Measurements from ENCODE around the gene LUM.

- TF ChIP-seq USF2 (IDR thresholded peaks at IDR 0.05; ENCODE audit: low read depth, low read length) (no peak), POLR2A (IDR thresholded peaks at IDR 0.05; ENCODE audit: low read depth, low read length) (no peak), RFX5 (IDR thresholded peaks at IDR 0.05; ENCODE audit: low read depth, low read length) (no peak), RCOR1 (IDR thresholded peaks at IDR 0.05; ENCODE audit: insufficient replicate concordance, low read length) (no peak), RAD21 (IDR thresholded peaks at IDR 0.05; ENCODE audit: low read length) (no peak), NFE2L2 (IDR thresholded peaks at IDR 0.05; ENCODE audit: low read depth, low read length) (no peak), MAZ (IDR thresholded peaks at IDR 0.05; ENCODE audit: borderline replicate concordance, low read depth, low read length) (no peak), MXI1 (IDR thresholded peaks at IDR 0.05; ENCODE audit: borderline replicate concordance, low read depth, low read length) (no peak), FOS (IDR thresholded peaks at IDR 0.05; ENCODE audit: low read depth, low read length) (no peak), SMC3 (IDR thresholded peaks at IDR 0.05; ENCODE audit: low read depth, low read length) (no peak), CEBPB (IDR thresholded peaks at IDR 0.05; ENCODE audit: low read depth, low read length) (no peak)
- TF ChIP-seq, protein P1, sequence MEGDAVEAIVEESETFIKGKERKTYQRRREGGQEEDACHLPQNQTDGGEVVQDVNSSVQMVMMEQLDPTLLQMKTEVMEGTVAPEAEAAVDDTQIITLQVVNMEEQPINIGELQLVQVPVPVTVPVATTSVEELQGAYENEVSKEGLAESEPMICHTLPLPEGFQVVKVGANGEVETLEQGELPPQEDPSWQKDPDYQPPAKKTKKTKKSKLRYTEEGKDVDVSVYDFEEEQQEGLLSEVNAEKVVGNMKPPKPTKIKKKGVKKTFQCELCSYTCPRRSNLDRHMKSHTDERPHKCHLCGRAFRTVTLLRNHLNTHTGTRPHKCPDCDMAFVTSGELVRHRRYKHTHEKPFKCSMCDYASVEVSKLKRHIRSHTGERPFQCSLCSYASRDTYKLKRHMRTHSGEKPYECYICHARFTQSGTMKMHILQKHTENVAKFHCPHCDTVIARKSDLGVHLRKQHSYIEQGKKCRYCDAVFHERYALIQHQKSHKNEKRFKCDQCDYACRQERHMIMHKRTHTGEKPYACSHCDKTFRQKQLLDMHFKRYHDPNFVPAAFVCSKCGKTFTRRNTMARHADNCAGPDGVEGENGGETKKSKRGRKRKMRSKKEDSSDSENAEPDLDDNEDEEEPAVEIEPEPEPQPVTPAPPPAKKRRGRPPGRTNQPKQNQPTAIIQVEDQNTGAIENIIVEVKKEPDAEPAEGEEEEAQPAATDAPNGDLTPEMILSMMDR (conservative IDR thresholded peaks at IDR 0.05; ENCODE audit: low read depth, low read length) = no peak
These were observed 12.0 kb downstream of the LUM start for GRCh38 chr12:91099341-91099740.
